GM23338 (cell line): ENCODE measurements around the gene INPP5D. TPM values are rescaled to one million over a fixed set of nuclear protein-coding genes. Genes with fewer than 3 reads are reported as not detected.

ENCODE experiments used
- polyA plus RNA-seq: library from polyadenylated mRNA; unstranded; fragments of >200 nt; fragmentation: Nextera tagmentation; extraction: Ambion mirVana; gene quantifications from 2 replicates; pipeline ENCODE4 v1.2.1, GENCODE V29; 2016
- small RNA-seq: library from RNA; depleted of rRNA; stranded (forward); fragments of <200 nt; gene quantifications from one replicate; pipeline ENCODE3, GENCODE V24; 2014; ENCODE audit warnings: low replicate concordance
- total RNA-seq: library from RNA; depleted of rRNA; stranded (reverse); fragments of >200 nt; shearing (Covaris generic); gene quantifications from 2 replicates; pipeline ENCODE4 v1.2.3, GENCODE V29; 2014; rRNA removed

INPP5D gene
- total and polyA plus RNA-seq, 2 experiments from 2014 or later: 6.6 to 8.3 TPM

Small RNA genes within 50 kb of the gene (small RNA-seq; reads per million reads assigned to genes)
- gene RN7SL32P: not detected

Other genes with a start within 250 kb of the INPP5D start
- 0.62 and 0.80 TPM in 2 replicates for gene SNORC, start 190.1 kb upstream of the INPP5D start, total RNA-seq
- gene SNORC, start 190.1 kb upstream of the INPP5D start, polyA plus RNA-seq: 1.6 and 1.9 TPM in 2 replicates
- 4.2 and 5.4 TPM in 2 replicates for gene NGEF, start 47.1 kb upstream of the INPP5D start, total RNA-seq
- gene NGEF, start 47.1 kb upstream of the INPP5D start, polyA plus RNA-seq: 1.8 and 1.9 TPM in 2 replicates
- gene NEU2, start 27.7 kb upstream of the INPP5D start, total RNA-seq: not detected in 2 replicates
- gene NEU2, start 27.7 kb upstream of the INPP5D start, polyA plus RNA-seq: not detected in 2 replicates
- gene ATG16L1, start 191.3 kb downstream of the INPP5D start, total RNA-seq: 31.8 and 37.9 TPM in 2 replicates
- gene ATG16L1, start 191.3 kb downstream of the INPP5D start, polyA plus RNA-seq: 12.3 and 15.3 TPM in 2 replicates
- gene SAG, start 247.5 kb downstream of the INPP5D start, total RNA-seq: not detected in 2 replicates
- gene SAG, start 247.5 kb downstream of the INPP5D start, polyA plus RNA-seq: not detected in 2 replicates